ENCODE measurements around the gene ACVR1B. TPM values are rescaled to one million over a fixed set of nuclear protein-coding genes. Genes with fewer than 3 reads are reported as not detected.

The ACVR1B gene
- total and polyA plus RNA-seq, 2 donors (not counting 1 experiment from before 2014, with no cell fraction given), result 3.4 to 10.6 TPM

- DNase-seq, result no peak
- intact Hi-C loops (cut with micrococcal nuclease), result no loop called here
- Mint-ChIP-seq H3K9me3 (ENCODE audit: insufficient read depth) (no peaks in the 10 kb centered on the region), H3K4me1 (no peaks in the 10 kb centered on the region), H3K27me3 (peaks cover 3% of the 10 kb centered on the region), H3K4me3 (no peak overlapping the region), H3K27ac (no peak overlapping the region)
- Histone ChIP-seq H3K4me3 (ENCODE audit: control extremely low read depth in 1 of 5, extremely low read depth in 1 of 5, insufficient read depth in 1 of 5, low read depth in 2 of 5, low read length in 4 of 5) (no peak overlapping the region), H3K4me2 (replicated peaks; ENCODE audit: low read depth, low read length, poor library complexity, severe bottlenecking) (no peak overlapping the region), H3K79me2 (ENCODE audit: control insufficient read depth, insufficient read depth, low read length) (peaks cover 5% of the 10 kb centered on the region), H3K27me3 (replicated peaks in 1 of 4; ENCODE audit: control extremely low read depth in 1 of 4, control insufficient read depth in 3 of 4, insufficient read depth in 4 of 4, low read length in 3 of 4) (no peaks in the 10 kb centered on the region), H3K9me3 (ENCODE audit: control extremely low read depth in 1 of 3, control insufficient read depth in 2 of 3, insufficient read depth in 1 of 3, low read length in 2 of 3) (no peaks in the 10 kb centered on the region), H4K20me1 (ENCODE audit: control insufficient read depth, insufficient read depth, low read length, poor library complexity, severe bottlenecking) (no peaks in the 10 kb centered on the region), H3K36me3 (replicated peaks in 1 of 2; ENCODE audit: control extremely low read depth in 1 of 2, control insufficient read depth in 1 of 2, extremely low read depth in 1 of 2, insufficient read depth in 2 of 2, low read length in 1 of 2) (peaks cover 0 to 4% of the 10 kb centered on the region in 2 experiments), H3K9ac (ENCODE audit: low read length) (no peak overlapping the region), H3K4me1 (ENCODE audit: control insufficient read depth in 2 of 2, insufficient read depth in 2 of 2, low read length in 2 of 2) (no peaks in the 10 kb centered on the region), H3K27ac (ENCODE audit: low read length in 2 of 2) (no peak overlapping the region), H2AFZ (ENCODE audit: insufficient read depth, low read depth, low read length, poor library complexity, severe bottlenecking) (no peak overlapping the region)
- no peak for ATAC-seq (ENCODE audit: low read depth)
- no CpG with 5 or more reads among the region's 4 CpGs for WGBS (ENCODE audit: insufficient coverage)
- TF ChIP-seq, protein P1, sequence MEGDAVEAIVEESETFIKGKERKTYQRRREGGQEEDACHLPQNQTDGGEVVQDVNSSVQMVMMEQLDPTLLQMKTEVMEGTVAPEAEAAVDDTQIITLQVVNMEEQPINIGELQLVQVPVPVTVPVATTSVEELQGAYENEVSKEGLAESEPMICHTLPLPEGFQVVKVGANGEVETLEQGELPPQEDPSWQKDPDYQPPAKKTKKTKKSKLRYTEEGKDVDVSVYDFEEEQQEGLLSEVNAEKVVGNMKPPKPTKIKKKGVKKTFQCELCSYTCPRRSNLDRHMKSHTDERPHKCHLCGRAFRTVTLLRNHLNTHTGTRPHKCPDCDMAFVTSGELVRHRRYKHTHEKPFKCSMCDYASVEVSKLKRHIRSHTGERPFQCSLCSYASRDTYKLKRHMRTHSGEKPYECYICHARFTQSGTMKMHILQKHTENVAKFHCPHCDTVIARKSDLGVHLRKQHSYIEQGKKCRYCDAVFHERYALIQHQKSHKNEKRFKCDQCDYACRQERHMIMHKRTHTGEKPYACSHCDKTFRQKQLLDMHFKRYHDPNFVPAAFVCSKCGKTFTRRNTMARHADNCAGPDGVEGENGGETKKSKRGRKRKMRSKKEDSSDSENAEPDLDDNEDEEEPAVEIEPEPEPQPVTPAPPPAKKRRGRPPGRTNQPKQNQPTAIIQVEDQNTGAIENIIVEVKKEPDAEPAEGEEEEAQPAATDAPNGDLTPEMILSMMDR (IDR thresholded peaks at IDR 0.05), result no peak
- no peak for TF ChIP-seq EZH2 (IDR thresholded peaks at IDR 0.05; ENCODE audit: borderline replicate concordance, insufficient read depth, low read depth, low read length, poor library complexity, severe bottlenecking)
- ChIA-PET POLR2A (no interaction called here), CTCF (no interaction called here)
Observed at GRCh38 chr12:51963477-51963876, 12.0 kb downstream of the ACVR1B start.

DNA sequence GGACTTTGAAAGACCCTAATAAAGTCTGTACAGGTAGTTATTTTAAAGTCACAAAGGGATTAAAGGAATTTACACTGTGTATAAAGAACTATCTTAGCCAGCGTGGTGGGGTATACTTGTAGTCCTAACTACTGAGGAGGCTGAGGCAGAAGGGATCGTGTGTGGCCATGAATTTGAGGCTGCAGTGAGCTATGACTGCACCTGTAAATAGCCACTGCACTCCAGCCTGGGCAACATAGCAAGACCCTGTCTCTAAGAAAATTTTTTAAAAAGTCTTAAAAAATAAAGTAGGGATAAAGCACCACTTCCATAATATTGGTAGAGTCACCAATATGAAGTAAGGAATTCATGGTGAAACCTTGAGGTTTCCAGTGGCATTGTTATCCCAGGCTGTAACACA is 18.1 kb downstream of the ACVR1B start:
- ATAC-seq (ENCODE audit: low read depth), result no peak
- Mint-ChIP-seq H3K9me3 (ENCODE audit: insufficient read depth) (no peaks in the 10 kb centered on the region), H3K27ac (no peak overlapping the region), H3K27me3 (peaks cover 3% of the 10 kb centered on the region), H3K4me3 (no peak overlapping the region), H3K4me1 (peaks cover 47% of the 10 kb centered on the region)
- no peaks in the 10 kb centered on the region for H4K20me1 ChIP-seq (ENCODE audit: control insufficient read depth, insufficient read depth, low read length, poor library complexity, severe bottlenecking)
- intact Hi-C loops (cut with micrococcal nuclease), result loop anchor here (2.0 to 5.0 kb wide), 2 partner anchors 17 to 92 kb away; no protein-coding TSS in a partner anchor
- peaks cover 5% of the 10 kb centered on the region for H3K79me2 ChIP-seq (ENCODE audit: control insufficient read depth, insufficient read depth, low read length)
- TF ChIP-seq, protein P1 (IDR thresholded peaks at IDR 0.05), result no peak
- no peak for TF ChIP-seq EZH2 (IDR thresholded peaks at IDR 0.05; ENCODE audit: borderline replicate concordance, insufficient read depth, low read depth, low read length, poor library complexity, severe bottlenecking)
- no peak overlapping the region for H3K4me2 ChIP-seq (replicated peaks; ENCODE audit: low read depth, low read length, poor library complexity, severe bottlenecking)
- no peaks in the 10 kb centered on the region for H3K36me3 ChIP-seq (replicated peaks in 1 of 2; ENCODE audit: control extremely low read depth in 1 of 2, control insufficient read depth in 1 of 2, extremely low read depth in 1 of 2, insufficient read depth in 2 of 2, low read length in 1 of 2)
- 87% methylated on average over 2 of the region's 2 CpGs for WGBS (ENCODE audit: insufficient coverage)
- POLR2A ChIA-PET, result no interaction called here
- H2AFZ ChIP-seq (ENCODE audit: insufficient read depth, low read depth, low read length, poor library complexity, severe bottlenecking), result no peak overlapping the region
- no peak overlapping the region for H3K27ac ChIP-seq (ENCODE audit: low read length in 2 of 2)
- H3K4me1 ChIP-seq (ENCODE audit: control insufficient read depth in 2 of 2, insufficient read depth in 2 of 2, low read length in 2 of 2), result peaks cover 45% of the 10 kb centered on the region in 2 donors
- H3K9ac ChIP-seq (ENCODE audit: low read length), result no peak overlapping the region
- H3K9me3 ChIP-seq (ENCODE audit: control extremely low read depth in 1 of 3, control insufficient read depth in 2 of 3, insufficient read depth in 1 of 3, low read length in 2 of 3), result no peaks in the 10 kb centered on the region
- no peak for DNase-seq
- CTCF ChIA-PET, result interaction anchor here (2.2 to 2.4 kb wide), 2 partner anchors 8 to 23 kb away, joined by 10 read pairs; no protein-coding TSS in a partner anchor
- no peaks in the 10 kb centered on the region for H3K27me3 ChIP-seq (replicated peaks in 1 of 4; ENCODE audit: control extremely low read depth in 1 of 4, control insufficient read depth in 3 of 4, insufficient read depth in 4 of 4, low read length in 3 of 4)
- H3K4me3 ChIP-seq (ENCODE audit: control extremely low read depth in 1 of 5, extremely low read depth in 1 of 5, insufficient read depth in 1 of 5, low read depth in 2 of 5, low read length in 4 of 5), result no peak overlapping the region

All from B cell (primary cell).